ENCODE results near the gene GPR119.
A peak's percentile ranks its signal among the peaks of the same experiment; 100 is the strongest.
"Not testable (repeated sequence)": the region's sequence is repeated elsewhere in the genome, so short reads cannot be mapped to it uniquely, and the experiment has no call there.

Gene GPR119

DNA sequence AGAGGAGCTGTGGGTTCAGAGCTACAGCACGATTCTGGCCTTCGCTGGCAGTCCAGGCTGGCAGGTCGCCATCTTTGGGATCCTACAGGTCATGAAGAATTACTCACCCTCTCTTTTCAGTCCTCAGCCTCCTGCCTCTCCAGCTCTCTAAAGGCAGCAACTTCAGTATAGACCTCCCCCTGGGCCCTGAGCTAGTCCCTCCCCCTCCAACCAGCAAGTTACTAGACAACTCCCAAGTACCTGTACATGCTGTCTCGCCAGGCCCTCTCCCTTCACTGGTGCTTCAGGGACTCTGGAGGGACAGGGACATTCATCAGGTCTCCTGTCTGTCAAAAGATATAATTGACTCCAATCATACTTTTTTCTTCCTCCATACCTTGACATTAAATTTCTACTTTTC is at the start of gene GPR119:
Gene GPR119, minus strand, starts transcription at position 155 of the 400 bp plus-strand sequence. CDS start 227 bp downstream, outside the sequence.
- no peak for DNase-seq (ENCODE audit: low read depth in 2 of 3, low spot score in 2 of 3)

DNA sequence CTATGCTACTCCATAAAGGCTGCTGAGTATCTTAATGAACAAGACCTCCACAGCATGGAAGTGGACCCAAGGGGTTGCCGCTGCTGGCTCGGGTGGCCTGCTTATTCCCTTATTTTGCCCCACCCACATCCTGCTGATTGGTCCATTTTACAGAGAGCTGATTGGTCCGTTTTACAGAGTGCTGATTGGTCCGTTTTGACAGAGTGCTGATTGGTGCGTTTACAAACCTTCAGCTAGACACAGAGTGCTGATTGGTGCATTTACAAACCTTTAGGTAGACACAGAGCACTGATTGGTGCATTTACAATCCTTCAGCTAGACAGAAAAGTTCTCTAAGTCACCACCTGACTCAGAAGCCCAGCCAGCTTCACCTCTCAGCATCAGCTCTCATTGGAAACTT is 43.8 kb upstream of the GPR119 start:
- DNase-seq (ENCODE audit: low read depth in 2 of 3, low spot score in 2 of 3) = not testable (repeated sequence)

DNA sequence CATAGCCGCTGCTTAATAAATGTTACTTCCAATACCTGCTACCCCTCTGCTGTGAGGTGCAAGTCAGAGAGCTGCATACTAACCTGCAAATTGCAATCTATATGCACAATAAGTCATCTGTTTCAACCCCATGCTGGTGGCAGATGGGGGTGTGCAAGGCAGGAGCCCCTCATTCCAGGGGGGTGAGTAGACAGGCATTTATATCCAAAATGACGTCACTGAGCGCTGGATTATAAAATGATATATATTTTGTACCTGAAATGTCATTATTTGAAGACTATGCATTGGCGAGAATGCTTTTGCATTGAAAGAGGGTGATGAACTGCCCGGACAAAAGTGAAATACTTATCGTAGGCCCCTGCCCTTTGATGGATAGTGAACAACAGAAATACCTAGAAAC is 41.1 kb upstream of the GPR119 start:
- DNase-seq (ENCODE audit: low read depth in 2 of 3, low spot score in 2 of 3) = no peak

DNA sequence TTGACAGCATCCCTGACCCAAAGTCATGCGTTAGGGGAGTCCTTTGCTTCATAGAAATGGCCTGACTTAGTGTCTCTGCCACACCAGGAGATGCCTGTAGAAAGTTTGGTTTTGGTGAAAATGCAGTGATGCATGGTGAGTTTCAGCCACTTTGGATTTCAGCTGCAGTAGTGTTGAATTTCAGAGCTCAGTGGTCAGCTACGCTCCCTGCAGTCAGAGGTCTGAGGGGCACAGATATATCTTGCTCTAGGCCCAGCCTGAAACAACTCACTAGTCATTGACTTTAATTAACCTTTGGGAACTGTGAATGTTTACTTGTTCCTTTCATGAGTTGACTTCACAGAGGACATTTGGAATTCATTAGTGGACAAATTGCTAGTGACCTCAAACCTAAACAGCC is 33.8 kb upstream of the GPR119 start:
- DNase-seq (ENCODE audit: low read depth in 2 of 3, low spot score in 2 of 3) = no peak

DNA sequence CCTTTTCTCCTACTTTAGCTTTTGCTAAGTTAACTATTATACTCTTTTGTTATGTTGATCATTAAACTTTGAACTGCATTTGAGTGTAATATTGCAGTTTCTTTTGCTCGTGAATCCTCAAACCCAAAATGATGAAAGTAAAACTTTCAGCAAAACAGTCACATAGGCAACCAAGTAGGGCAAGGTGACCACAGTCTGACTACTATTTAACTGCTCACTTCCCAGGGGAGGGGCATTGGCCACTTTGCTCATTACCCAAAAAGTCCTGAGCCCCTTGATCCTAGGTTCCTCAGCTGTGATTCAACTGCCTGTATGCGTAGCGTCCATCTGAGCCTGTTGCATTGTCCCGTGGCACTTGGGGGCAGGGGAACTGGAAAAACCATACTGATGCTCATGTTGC is 33.3 kb upstream of the GPR119 start:
- no peak for DNase-seq (ENCODE audit: low read depth in 2 of 3, low spot score in 2 of 3)

DNA sequence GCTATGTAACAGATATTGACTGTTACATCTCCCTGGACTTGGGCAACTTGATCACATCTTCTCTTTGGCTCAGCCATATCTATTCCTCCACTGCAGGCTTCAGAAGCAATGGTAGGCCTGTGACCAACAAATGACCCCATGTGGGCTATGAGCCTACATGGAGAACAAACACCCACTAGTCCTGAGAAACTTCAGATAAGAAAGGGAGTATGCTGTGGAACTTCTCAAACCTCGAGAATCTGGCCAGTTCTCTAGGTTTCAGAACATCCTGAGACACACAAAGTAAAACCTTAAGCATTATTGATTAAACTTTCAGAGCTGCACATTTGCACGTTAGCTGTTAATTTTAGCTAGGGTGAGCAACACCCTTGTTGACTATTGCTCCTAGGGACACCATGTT is 32.6 kb upstream of the GPR119 start:
- DNase-seq (ENCODE audit: low read depth in 2 of 3, low spot score in 2 of 3) = no peak

DNA sequence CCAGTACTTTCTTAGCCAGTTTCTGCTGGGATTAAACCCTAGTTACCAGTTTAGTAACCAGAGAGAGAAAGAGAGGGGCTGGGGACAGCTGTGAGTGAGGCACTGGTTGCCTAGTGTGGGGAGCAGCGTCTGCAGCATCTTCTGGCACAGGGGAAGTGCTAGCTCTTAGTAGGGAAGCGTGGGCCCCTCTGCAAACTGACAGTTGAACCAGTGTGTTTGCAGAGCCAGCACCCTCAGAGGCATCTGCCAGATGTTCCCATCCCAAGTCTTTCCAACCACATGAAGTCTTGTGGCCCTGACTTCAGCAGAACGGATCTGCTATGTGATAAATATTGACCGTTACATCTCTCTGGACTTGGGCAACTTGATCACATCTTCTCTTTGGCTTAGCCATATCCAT is 31.3 kb upstream of the GPR119 start:
- DNase-seq (ENCODE audit: low read depth in 2 of 3, low spot score in 2 of 3) = no peak

DNA sequence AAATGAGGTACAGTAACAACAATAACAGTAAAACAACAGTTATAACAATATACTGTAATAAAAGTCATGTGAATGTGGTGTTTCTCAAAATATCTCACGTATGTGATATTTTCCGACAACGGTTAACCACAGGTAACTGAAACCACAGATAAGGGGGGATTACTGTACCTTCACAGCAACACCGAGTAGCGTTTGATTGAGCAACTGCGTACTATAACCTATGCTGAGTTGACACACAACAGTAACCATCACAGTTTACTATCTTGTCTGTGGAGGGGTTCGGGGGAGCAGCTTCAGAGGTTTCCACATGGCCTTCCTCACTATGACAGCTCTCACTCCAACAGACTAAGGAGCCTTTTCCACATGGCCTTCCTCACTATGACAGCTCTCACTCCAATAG is 29.7 kb upstream of the GPR119 start:
- no peak for DNase-seq (ENCODE audit: low read depth in 2 of 3, low spot score in 2 of 3)

DNA sequence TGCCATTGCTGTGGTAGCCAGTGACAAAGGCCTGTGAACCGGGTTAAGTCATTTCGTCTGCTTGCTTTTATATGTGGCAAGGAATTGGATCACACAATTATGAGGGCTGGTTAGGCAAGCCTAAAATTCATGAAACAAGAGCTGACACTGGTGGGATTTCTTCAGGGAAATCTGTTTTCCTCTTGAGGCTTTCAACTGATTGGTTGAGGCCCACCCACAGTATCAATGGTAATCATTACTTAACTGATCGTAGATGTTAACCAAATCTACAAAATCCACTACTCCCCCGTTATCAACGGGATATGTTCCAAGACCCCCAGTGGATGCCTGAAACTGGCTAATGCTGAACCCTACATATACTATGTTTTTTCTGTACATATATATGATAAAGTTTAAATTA is 29.3 kb upstream of the GPR119 start:
- no peak for DNase-seq (ENCODE audit: low read depth in 2 of 3, low spot score in 2 of 3)

DNA sequence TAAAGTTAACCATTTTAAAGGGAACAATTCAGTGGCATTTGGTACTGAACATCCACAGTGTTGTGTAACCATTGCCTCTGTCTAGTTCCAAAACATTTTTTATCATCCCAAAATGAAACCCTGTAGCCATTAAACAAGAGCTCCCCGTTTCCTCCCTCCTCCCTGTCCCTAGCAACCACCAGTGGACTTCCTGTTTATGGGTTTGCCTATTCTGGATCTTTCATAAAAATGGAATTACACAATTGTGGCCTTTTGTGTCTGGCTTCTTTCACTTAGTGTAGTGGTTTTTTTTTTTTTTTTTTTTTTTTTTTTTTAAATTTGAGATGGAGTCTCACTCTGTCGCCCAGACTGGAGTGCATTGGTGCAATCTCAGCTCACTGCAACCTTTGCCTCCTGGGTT is 27.9 kb upstream of the GPR119 start:
- no peak for DNase-seq (ENCODE audit: low read depth in 2 of 3, low spot score in 2 of 3)

DNA sequence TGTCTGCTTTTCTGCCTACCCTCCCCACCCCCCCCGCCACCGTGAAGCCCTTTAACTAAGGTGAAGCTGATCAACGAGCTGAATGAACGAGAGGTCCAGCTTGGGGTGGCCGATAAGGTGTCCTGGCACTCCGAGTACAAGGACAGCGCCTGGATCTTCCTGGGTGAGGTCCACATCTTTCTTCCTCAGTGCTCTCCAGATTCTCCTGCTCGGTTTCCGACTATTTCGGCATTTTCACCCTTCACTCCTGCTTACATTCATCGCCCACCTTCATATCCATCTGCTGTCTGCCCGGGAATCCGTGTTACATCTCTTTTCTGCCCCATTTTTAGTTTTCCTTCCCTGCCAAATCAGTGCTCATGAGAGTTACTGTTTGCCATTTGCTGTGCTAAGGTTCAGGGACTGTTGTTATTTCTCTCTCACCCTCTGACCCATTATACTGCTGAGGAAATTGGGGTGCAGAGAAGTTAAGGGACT is 16.8 kb upstream of the GPR119 start:
- DNase-seq (ENCODE audit: low read depth in 2 of 3, low spot score in 2 of 3) = no peak

DNA sequence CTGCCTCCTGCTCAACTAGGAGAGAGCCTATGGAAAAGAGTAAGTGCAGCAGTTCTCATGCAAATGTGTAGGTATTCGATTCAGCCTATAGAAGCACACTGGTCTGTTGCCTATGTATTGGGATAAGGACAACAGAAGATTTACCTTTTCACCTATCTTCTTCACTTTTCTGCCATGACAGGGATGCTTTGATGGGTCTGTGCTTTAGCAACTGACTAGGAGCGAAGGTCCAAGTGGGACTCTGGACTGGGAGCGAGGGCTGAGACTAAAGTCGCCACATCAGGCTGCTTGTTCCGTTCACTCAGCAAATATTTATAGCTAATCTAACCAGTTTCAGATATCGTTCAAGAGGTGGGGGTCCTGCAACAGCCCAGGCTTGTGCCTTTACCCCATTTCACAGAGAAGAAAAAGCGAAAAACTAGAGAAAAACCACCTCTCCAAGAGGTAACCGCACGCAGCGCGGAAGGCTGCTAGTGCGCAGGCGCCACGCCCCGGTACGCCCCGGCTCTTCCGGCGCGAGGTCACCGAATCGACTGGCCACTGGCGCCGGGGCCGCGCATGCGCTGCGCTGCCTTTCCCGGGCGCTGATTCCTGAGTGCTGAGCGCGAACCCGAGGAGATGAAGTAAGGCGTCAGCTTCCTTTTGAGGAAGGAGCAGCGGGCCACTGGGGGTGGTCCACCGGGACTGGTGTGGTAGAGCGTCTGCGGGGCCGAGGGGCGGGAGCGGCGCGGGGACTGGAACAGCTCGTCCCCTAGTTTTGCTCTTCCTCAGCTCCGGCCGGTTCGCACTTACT is 16.1 kb upstream of the GPR119 start, which contains the start of gene RBMX2:
Gene RBMX2, plus strand, starts transcription at position 573 of the 793 bp plus-strand sequence. Its CDS starts 46 bp downstream, at position 619.
- DNase-seq (ENCODE audit: low read depth in 2 of 3, low spot score in 2 of 3) = peak; percentile 18 to 51 (median 25)

DNA sequence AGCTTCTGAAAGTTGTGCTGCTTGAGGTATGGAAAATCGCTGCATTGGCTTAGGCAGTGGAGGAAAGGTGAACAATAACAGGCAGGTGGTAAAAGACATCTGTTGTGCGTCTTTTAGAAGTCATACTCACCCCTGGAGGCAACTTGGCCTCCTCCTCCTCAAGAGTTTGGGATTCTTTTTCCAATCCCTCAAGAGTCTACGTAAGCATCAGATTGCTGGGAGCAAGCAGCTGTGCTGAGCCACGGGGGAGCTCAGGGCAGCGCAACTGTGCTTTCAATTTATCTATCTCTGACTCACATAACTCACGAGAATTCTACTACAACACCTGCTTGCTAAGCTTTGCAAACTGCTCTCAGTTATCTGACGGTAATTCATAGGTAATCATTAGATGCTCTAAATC is 9.9 kb upstream of the GPR119 start:
- no peak for DNase-seq (ENCODE audit: low read depth in 2 of 3, low spot score in 2 of 3)

DNA sequence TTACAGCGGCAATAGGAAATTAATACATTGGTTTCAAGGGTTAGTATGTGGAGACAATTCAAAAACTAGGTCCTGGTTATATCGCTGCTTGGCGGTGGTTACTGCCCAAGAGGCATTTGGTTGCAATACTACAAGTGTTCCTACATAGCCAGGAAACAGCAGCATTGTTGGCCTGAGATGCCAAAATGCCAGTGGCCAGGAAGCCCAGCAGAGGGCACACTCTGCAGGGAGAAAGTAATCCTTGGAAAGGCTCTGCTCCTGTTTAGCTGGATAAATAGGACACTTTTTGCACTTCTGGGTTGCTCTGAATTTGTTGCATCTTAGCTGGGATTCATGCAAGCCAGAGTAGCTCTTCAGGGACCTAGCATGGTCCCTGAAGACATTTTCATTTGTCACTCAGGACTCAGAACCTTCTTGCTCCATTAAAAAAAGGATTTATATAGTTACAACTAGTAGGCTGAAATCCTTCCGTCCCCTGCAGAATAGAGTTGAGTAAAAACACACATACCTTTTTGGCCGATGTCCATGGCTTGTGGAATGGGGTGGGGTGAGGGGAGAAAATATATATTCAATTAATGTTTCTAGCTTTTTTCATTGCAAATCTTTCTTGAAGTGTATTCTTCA is 8.1 kb upstream of the GPR119 start:
- no peak for DNase-seq (ENCODE audit: low read depth in 2 of 3, low spot score in 2 of 3)

DNA sequence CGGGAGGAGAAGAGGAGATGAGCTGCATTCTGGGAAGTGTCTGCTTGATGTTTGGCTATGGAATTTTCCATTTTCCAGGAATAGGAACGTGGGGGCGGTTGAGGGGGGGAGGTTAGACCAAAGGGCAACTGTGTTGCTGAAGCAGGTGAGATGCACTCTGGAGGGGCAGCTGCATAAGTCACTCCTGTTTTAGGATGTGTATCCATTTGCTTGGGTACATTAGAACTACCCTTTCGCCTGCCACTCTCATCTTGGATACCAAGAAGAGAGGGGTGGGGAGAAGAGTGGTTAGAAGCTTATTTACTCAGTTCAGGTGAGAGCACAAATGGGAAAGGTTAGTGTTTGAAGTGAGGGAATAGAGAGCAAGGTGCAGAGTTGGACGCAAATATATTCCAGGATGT is 934 bp upstream of the GPR119 start:
- no peak for DNase-seq (ENCODE audit: low read depth in 2 of 3, low spot score in 2 of 3)

DNA sequence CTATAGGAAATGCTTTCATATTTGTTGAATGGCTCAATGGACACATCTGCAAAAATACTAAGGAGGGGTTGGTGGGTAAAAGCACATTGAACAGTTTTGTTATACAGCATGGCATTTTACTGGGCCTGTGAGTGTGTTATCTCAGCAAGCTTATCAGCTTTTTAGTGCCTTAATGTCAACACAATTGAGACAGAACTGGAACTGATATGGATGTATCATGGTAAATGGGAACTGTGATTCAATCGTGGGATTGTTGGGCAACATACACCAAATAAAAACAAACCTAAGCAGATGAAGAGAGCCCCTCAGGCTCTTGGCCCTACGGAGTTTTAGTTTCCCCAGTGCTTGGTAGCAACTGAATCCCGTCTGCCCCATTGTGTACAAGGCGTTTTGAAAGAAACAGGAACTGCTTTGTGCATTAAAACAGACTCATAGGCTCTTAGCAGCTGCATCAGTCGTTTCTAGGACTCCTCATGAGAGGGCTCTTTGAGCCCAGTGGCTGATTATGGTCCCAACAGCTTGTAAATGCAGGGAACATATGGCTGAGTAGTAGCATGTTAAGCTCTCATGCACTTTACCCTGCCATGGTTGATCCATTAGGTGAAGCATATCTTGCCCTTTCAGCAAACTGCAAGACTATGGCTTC is 7.3 kb downstream of the GPR119 start:
- DNase-seq (ENCODE audit: low read depth in 2 of 3, low spot score in 2 of 3) = no peak

DNA sequence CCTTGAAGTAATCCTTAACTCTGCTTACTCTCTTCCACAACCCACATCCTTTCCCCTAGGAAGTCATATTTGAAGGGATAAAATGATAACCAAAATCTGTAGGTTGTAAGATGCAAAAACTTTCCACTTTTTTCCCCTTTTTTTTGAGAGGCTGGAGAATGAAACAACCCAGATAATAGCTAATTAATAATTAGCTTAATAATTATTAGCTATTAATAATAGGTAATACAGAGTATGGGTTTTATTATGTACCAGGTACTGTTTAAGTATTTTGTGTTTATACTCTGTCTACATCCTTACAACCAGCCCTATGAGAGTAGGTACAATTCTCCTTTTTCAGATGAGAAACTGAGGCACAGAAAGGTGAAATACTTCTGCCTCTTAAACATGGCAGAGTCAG is 9.4 kb downstream of the GPR119 start:
- DNase-seq (ENCODE audit: low read depth in 2 of 3, low spot score in 2 of 3) = no peak

DNA sequence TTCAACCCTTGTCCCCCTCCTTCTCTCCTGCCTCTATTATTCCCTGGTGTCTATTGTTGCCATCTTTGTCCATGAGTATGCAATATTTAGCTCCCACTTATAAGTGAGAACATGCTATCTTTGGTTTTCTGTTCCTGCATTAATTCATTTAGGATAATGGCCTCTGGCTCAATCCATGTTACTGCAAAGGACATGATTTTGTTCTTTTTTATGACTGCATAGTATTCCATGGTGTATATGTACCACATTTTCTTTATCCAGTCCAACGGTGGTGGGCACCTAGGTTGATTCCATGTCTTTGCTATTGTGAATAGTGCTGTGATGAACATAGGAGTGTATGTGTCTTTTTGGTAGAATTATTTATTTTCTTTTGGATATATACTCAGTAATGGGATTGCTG is 33.4 kb downstream of the GPR119 start:
- DNase-seq (ENCODE audit: low read depth in 2 of 3, low spot score in 2 of 3) = not testable (repeated sequence)

DNA sequence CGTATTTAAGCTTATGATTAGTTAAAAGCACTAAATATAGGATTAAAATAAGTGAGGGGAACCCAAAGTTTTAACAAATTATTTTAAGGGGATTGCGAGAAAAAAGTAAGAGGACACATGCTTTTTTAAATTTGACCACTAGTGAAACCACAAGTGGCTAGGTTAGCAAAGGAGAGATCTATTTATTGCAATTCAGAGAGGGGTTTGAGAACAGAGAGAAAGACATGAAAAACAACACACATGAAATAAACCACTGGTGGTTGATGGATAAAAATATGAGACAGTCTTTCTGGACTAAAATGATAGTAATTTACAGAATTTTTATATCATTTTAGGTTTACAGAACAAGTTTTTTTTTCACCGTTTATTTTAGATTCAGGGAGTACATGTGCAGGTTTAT is 33.9 kb downstream of the GPR119 start:
- DNase-seq (ENCODE audit: low read depth in 2 of 3, low spot score in 2 of 3) = no peak

DNA sequence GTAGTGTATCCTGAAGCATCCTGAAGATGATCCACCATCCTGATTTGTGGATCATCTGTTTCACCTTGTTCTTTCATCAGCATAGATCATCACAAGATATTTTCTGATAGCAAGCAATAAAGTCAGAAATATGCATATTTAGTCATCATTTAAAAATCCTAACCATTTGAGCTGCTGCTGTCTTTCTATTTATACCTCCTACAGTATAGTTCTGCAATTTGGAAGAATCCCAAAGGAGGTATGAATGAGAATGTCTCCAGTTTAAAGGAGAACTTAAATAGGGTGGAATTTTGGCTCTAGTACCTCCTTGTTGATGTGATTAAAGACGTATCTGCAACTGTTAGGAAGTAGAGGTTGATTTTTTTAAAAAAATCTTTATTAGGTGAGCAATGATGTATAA is 38.2 kb downstream of the GPR119 start:
- no peak for DNase-seq (ENCODE audit: low read depth in 2 of 3, low spot score in 2 of 3)

DNA sequence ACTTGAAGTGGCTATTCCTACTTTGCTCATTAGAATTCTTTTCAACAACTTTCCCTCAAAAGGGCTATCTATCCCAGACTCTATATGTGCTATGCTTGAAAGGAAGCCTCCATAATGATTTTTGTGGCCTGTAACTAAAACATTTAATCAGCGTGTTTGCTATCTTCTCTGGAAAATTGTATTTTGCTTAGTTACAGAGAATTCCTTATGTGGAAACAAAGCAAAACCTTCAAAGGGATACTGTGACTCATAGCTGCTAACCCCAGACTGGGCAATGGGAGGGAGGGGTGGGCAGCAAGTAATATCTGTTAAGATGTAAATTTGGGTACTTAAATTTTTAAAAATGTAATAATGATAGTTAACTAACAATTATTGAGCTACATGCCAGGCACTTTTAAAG is 42.1 kb downstream of the GPR119 start:
- no peak for DNase-seq (ENCODE audit: low read depth in 2 of 3, low spot score in 2 of 3)

DNA sequence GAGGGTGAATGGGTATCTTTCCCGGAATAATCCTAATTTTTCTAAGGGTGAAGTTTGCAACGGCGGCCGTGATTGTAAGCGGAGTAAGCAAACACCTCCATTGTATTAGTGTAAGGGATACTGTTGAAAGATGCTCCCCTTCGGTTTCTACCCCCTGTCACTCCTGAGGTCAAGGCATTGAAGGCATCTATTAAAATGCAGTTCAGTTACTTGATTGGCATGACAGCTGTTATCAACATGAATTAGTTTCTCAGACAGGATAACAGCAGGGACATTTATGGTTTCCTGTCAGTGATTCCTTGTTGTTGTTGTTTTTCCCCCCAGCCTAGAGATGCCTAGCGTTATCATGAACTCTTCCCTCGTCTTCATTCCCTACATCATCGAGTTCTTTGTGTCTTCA is 45.2 kb downstream of the GPR119 start:
- no peak for DNase-seq (ENCODE audit: low read depth in 2 of 3, low spot score in 2 of 3)
